GM12865 (cell line): ENCODE measurements around the gene WDR27.

Experiments used
- DNase-seq: peaks from one replicate; pipeline ENCODE4 v3.0.0; 2010; ENCODE audit warnings: low read depth
- H3K4me3 ChIP-seq: 2 replicates; pipeline ENCODE4 v1.5.1; 2011; ENCODE audit warnings: mild to moderate bottlenecking, low read depth, low read length, control low read depth
- TF ChIP-seq, protein P1 (sequence below): IDR thresholded peaks from 2 replicates; pipeline ENCODE4 v1.5.1; 2011; ENCODE audit warnings: low read length, control low read depth, low read depth, inconsistent platforms; ENCODE audit not compliant: insufficient read depth; ENCODE audit errors: missing control alignments

Gene WDR27

GRCh38 chr6:169566319-169566718 lies 135.5 kb downstream of the WDR27 start:
- no peak for DNase-seq
- TF ChIP-seq, protein P1, sequence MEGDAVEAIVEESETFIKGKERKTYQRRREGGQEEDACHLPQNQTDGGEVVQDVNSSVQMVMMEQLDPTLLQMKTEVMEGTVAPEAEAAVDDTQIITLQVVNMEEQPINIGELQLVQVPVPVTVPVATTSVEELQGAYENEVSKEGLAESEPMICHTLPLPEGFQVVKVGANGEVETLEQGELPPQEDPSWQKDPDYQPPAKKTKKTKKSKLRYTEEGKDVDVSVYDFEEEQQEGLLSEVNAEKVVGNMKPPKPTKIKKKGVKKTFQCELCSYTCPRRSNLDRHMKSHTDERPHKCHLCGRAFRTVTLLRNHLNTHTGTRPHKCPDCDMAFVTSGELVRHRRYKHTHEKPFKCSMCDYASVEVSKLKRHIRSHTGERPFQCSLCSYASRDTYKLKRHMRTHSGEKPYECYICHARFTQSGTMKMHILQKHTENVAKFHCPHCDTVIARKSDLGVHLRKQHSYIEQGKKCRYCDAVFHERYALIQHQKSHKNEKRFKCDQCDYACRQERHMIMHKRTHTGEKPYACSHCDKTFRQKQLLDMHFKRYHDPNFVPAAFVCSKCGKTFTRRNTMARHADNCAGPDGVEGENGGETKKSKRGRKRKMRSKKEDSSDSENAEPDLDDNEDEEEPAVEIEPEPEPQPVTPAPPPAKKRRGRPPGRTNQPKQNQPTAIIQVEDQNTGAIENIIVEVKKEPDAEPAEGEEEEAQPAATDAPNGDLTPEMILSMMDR, result no peak
- H3K4me3 ChIP-seq, result no peak overlapping the region

- no peak overlapping the region for H3K4me3 ChIP-seq
- DNase-seq, result no peak
- TF ChIP-seq, protein P1, result no peak
Observed at GRCh38 chr6:169564453-169565240, 137.2 kb downstream of the WDR27 start.

DNA sequence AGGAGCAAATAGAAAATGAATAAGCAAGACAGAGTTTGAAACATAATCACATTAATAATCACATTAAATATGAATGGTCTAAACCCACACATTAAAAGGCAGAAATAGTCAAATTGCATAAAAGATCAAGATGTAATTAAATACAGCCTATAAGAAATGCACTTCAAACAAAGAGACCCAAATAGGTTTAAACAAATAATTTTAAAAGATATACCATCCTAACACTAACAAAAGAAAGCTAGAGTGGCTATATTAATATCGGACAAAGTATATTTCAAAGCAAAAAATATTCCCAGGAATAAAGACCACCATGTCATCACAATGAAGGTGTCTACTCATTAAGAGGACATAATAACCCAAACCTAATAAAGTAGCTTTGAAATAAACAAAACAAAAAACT lies 140.2 kb downstream of the WDR27 start:
- H3K4me3 ChIP-seq, result no peak overlapping the region
- no peak for DNase-seq
- TF ChIP-seq, protein P1, result no peak

- TF ChIP-seq, protein P1, result no peak
- H3K4me3 ChIP-seq, result no peak overlapping the region
- no peak for DNase-seq
Observed at GRCh38 chr6:169559592-169559991, 142.2 kb downstream of the WDR27 start.

DNA sequence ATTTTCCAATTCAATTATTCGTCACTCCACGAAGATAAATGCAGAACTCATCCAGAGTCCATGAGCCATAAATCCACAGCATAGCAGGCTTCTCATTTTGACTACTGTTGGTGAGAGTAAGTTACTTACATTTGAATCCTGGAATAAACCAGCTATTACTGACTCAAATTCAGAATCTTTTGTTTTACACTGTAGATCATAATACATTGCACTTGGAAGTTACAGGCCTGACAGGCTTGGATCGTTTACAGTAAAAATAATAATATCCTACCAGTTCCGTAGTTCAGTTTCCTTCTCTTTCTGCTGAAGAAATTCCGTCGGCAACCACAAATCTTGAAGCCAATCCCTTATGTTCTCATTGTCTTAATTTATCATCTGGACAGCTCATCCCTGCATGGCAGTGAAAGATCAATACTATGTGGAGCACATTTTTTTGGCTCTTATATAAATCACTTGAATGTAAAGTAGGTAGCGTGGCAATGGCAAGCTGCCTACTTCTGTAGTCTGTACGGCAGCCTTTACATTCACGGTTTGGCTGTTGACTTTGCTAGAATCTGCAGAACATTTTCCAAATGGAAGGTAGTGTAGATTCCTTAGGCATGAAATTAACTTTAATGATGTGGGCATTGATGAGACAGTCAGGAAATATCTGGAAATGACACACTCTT lies 142.9 kb downstream of the WDR27 start:
- TF ChIP-seq, protein P1, result no peak
- H3K4me3 ChIP-seq, result no peak overlapping the region
- no peak for DNase-seq

- TF ChIP-seq, protein P1, result no peak
- no peak for DNase-seq
- H3K4me3 ChIP-seq, result no peak overlapping the region
Observed at GRCh38 chr6:169558378-169558773, 143.5 kb downstream of the WDR27 start.
